HG03469 (cell line): ENCODE data around the gene ZNF2.
"Not testable (repeated sequence)": the region's sequence is repeated elsewhere in the genome, so short reads cannot be mapped to it uniquely, and the experiment has no call there.

Experiments used
- ATAC-seq: cut with Tn5 transposase; IDR thresholded peaks from one replicate; pipeline ENCODE4 v1.9.1; 2021; ENCODE audit warnings: mild to moderate bottlenecking, moderate library complexity, moderate number of reproducible peaks; ENCODE audit not compliant: unreplicated experiment

Gene ZNF2

DNA sequence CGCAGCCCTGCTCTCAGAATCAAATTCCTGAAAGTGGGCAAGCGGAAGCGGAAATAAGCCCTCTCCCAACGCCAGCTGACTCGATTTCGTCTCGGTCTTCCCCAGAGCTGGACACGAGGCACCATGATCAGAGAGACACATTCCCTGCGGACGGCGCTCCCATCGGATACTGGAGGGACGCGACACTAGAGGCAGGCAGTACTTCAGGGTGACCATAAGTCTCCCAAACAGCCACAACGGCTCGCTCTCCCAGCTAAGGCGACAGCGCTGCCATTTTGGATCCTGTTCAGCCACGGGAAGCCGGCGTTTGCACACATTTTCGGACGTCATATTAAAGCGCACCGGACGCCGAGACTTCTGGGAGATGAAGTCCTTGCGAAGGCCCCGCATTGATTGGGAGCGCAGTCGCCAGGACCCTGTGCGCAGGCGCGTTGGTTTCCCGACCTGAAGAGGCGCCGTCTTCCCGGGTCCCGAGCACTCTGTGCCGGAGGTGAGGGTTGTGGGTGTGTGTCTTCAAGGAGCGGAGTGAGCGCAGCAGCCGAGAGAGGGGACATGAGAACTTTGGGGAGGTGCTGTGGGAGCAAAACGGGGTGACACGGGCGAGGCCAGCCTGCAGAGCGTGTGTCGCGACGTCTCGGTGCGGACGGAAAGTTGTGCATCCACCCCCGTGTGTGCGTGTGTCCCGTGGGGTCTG, at the start of gene ZNF2:
TSS of gene ZNF2 (plus strand) at position 439 of the 694 bp plus-strand sequence. CDS start 10,418 bp downstream, outside the sequence.
- peak; percentile 91 for ATAC-seq

DNA sequence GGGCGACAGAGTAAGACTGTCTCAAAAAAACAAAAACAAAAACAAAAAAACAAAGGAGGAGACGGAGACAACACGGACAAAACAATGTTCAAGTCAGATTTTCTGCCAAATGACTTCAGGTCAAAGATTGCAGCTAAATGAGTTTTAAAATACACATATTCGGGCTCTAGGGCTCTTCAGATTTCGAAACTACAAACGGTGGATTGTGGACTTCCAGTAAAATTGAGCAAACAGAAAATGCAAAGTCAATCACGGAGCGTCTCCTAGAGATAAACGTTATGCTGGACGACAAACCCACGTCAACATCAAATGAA, 44.6 kb upstream of the ZNF2 start:
- ATAC-seq, result no peak

DNA sequence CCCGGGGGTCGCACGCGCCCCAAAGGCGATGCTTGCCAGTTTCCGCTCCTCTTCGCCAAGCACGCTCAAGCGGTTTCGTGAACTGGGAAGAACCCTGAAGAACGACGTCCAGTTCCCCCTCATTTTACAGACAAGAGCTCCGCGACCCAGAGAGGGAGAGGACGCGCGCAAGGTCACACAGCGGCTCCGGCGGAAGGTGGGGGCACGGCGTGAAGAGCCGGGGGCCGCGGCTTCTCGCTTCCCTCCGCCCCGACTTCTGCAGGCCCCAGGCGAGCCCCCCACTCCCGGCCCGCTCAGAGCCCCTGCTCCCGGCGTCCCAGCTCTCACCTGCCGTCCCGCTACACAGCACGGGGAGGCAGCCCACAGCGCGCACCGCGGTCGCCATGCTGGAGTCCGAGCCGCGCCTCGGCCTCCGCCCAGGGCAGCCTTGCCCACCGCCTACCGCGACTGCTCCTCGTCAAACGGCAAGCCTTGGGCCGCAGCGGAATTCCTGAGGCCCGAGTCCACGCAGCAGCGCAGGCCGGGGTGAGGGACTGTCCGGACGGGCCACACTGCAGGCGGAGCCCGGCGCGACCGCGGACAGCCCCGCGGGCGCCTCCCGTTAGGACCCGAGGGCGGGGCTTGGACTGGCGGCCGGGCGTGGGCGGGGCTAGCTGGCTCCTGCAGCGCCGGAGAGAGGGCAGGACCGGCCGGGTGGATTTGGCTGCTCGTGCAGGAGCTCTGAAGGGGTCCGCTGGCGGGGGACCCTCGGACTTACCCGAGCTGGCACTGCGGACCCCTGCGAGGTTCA, 44.0 kb upstream of the ZNF2 start, which contains the start of gene MRPS5:
TSS of gene MRPS5 (minus strand) at position 402 of the 790 bp plus-strand sequence. CDS start at position 385, 17 bp downstream.
- peak; percentile 79 for ATAC-seq

DNA sequence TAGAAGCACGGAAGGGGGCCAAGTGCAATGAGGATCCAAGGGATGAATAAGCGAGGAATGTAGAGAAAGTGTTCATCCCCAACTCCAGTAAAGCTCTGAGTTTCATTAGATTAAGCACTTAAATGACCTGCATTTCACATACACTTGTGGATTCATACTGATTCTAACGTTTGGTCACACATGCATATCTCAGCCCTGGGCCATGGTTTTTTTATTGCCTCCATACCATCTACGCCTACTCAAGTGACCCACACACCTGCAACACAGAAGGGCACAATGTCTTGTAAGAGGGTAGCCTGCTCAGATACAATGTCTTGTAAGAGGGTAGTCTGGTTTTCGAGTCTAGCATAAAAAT, 43.4 kb upstream of the ZNF2 start:
- peak; percentile 2 for ATAC-seq

DNA sequence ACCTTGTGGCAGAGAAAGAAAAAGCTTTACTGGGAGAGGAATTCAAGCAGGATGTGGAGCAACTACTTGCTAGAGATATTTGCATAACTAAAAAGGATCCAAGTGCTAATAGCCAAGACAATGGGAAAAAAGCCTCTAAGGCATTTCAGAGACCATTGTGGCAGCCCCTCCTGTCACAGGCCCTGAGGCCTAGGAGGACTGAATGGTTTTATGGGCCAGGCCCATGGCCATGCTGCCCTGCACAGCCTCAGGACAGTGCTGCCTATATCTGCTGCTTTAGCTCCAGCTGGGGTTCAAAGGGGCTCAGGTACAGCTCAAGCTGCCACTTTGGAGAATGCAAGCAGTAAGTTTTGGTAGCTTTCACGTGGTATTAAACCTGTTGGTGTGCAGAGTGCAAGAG, 26.9 kb upstream of the ZNF2 start:
- ATAC-seq, result no peak

DNA sequence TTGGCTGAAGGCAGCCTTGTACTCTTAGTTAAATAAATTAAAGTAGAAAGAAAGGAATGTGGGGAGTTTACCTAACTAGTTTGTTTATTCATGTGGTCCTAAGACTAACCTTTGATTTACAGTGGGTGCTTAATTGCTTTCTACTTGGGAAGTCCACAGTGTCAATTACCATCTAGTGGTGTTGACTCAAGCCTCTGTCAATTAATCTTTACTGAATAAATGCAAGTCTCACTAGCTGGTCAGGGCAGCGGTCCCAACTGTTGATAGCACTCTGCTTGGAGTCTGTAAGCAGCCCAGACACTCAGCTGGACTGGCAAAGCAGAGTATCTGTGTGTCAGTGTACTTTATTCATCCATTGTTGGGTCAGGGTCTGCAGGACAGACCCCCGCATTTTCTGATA, 21.8 kb upstream of the ZNF2 start:
- ATAC-seq, result no peak

DNA sequence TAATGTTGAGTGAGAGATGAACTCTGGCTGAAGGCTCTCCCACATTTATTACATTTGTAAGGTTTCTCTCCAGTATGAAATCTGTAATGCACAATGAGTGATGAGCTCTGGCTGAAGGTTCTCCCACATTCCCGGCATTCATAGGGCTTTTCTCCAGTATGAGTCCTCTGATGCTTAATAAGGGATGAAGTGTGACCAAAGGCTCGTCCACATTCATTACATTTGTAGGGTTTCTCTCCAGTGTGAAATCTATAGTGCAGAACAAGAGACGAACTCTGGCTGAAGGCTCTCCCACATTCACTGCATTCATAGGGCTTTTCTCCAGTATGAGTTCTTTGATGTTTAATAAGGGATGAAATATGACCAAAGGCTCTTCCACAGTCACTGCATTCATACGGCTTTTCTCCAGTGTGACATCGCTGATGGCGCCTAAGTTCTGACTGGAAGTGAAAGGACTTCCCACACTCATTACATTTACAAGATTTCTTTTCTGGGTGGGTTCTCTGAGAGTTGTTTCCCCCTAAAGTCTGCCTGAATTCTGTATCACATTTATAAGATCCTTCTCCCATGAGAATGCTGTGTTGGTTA, 16.1 kb upstream of the ZNF2 start:
- no peak for ATAC-seq

DNA sequence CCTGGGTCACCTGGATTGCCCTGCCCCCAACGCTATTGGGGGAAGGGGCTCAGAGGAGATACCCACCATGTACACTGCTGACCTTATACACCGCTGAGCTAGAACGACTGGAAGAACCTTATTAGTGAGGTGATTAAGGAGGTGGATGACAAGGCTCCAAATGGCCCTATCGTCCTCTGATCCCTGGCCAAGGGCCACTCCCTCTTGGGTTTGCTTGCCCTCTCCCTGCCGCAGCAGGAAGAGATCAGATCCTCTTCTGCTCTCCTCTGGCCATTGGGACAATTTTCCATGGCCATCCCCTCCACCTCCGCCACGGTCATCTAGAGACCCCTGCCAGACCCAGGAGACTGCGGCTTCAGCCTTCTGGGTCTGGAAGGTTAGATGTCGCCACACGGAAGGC, 7.2 kb upstream of the ZNF2 start:
- ATAC-seq, result no peak

DNA sequence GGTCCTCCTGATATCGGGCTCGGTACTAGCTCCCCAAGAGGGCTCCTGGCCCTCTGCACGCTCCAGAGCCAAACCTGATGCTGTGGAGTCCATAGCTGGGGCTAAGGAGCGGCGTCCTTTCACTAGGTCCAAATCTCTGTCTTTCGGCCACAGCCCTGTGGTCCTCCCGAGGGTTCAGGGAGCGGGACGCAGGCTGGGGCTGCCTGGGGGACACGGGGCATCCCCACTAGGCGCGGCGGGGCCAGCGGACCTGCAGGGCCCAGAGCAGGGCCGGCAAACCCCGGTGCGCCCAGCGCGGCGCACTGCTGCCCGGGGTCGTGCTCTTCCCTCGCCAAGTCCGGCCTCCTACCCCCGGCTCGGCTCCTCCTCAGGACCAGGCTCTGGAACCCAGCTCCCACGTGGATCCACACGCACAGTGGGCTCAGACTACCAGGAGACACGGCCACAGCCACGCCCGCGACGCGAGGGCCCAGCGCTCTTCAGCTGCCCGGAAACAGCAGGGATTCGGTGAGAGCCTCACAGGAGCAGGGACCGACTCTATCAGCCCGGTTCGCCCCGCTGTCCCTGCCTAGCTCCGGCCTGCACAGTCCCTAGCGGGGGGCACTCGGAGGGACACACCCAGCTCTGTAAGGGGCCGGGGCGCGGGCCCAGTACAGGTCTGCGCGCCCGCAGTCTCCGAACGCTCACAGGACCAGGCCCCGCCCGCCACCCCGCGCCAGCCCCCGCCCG, 6.6 kb upstream of the ZNF2 start:
- peak; percentile 29 for ATAC-seq

DNA sequence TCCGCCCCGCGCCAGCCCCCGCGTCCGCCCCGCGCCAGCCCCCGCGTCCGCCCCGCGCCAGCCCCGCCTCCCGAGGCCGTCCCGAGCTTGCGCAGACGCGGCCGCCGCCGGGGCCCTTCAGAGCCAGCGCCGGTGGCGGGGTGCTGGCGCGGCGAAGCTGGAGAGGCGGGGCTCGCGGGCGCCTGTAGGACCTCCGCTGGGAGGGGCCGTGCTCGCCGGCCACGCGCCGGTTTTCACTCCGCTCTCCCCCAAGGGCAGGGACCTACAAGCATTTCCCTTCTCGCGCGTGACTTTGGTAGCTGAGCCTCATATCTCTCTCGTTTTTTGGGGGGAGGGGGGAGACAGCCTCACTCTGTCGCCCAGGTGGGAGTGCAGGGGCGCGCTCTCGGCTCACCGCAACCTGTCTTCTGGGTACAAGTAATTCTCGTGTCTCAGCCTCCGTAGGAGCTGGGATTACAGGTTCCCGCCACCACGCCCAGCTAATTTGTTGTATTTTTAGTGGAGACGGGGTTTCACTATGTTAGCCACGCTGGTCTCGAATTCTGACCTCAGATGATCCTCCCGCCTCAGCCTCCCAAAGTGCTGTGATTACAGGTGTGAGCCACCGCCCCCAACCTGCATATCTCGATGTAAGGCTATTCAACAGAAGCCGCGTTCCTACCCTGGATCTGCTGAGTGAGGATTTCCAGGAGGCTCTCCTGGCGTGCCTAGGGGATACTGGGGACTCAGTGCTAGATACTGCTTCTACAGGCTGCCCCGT, 5.7 kb upstream of the ZNF2 start, which contains the start of gene ZNF514:
TSS of gene ZNF514 (minus strand) at position 159 of the 760 bp plus-strand sequence. CDS start 6,595 bp downstream, outside the sequence.
- peak; percentile 69 for ATAC-seq

DNA sequence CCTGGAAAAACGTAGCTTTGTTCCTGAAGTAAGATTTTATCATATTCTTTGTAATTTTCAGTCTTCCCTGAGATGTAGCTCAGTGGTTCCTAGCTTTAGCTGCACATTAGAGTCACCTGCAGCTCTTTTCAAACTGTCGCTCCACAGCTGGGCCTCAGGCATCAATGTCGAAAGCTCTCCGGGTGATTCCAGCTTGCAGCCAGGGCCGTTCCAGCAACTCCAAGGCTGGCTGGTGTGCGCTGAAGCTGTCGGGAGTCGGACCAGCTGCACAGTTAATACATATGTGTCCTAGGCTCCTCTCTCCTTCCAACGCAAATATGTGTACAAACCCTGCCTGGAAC, 609 bp upstream of the ZNF2 start:
- no peak for ATAC-seq

DNA sequence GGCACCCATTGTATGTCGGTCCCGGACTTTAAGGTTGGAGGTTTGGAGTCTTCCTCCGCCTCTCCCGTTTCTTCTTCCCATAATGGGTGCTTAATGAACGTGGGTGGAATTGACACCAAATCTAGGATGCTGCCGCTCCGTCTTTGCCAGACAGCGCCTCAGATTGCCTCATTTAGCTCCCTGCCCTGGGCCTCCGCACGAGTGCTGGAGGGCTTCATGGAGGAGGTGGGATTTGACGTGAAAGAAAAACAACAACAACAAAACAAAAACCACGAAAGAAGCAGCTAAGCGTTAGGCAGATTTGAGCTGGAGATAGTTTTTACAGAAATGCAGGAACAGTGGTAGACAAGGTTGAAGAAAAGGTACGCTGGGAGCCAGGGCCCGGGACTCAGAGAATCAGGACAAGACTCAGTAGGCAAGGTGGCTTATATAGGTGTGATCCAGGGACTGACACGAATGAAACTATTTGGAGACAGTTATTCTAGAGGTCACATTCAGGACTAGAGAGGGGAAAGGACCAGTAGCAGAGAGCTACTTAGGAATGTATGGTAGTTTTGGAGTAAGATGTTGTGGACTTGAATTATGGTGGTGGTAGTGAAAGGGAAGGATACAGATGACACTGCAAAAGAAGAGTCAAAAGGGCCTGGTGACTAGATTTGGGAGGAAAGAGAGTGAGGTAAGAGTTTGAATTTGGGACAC, 605 bp downstream of the ZNF2 start:
- no peak for ATAC-seq

DNA sequence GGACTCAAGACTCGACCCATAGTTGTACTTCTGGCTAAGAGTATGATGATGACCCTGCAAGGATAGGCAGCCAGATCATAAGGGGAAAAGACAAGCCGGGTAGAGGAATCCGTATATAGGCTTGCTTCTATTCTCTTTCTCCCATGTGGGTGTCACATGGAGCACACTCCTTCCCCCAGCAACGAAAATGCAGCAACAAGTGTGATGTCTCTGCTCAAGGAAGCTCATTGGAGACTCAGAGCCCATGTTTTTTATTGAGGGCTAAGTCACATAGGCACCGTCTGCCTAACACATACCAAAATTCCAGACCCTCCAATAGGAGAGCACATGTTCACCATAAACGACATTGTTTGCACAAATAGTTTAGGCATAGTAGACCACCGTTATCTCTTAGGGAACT, 6.3 kb downstream of the ZNF2 start:
- ATAC-seq, result no peak

DNA sequence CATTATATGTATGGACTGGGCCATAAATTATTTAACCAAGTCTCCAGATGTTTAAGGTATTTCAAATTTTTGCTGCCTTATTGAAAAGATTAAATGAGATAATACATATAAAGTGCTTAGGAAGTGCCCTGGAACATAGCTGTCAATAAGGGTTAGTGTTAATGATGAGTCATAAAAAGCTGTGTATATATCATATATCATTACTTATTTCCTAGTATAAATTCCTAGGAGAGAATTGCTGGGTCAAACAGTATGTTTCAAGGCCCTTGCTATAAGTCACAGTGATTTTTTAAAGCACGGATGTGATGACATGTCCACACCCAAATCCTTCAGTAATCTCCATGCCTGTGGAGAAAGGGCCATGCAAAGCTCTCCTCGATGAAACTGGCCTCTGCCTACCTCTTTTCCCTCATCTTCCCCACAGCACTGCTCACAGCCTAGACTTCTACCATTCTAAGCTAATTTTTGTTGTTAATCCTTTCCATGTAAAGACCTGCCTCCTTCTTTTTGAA, 8.5 kb downstream of the ZNF2 start:
- ATAC-seq, result no peak

DNA sequence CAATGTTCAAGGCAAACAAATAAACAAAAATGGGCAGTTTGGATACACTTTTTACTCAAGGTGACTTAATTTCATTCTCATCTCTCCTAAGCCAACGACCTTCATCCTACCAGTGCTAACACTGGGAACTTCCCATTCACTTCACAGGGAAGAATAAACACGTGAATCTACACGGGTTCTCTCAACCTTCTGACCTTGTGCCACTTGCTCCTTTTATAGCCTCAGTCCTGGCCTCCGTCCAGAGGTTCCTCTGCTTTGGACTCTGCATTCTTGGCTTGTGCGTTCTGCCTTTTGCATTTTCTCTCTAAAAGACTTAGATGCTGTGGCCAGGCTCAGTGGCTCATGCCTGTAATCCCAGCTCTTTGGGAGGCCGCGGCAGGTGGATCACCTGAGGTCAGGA, 13.8 kb downstream of the ZNF2 start:
- no peak for ATAC-seq

DNA sequence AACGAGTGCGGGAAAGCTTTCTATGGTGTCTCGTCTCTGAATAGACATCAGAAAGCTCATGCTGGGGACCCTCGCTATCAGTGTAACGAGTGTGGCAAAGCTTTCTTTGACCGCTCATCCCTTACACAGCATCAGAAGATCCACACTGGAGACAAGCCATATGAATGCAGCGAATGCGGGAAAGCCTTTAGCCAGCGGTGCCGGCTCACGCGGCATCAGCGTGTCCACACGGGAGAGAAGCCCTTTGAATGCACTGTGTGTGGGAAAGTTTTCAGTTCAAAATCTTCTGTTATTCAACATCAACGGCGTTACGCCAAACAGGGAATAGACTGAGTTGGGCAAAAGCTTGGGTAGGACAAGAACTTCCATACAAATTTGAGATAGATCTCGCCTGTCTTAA, 16.2 kb downstream of the ZNF2 start:
- ATAC-seq, result no peak

DNA sequence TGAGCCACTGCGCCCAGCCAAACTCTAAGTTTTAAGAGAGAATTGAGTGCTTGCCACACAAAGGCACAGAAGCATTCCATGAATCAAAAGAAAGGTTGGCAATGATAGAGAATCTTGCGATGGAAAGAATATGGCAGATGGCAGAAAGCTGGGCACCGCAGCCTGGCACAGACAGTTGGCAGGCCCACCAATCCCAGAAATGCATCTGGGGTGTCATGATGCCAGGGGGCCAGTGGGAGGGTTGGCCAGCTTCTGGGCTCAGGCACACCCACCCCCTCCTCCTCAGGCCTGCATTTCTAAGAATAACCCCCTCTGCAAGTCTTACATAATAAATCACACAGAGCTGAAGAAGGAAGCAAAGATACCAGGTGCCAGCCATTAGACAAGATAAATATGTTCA, 19.6 kb downstream of the ZNF2 start:
- no peak for ATAC-seq

DNA sequence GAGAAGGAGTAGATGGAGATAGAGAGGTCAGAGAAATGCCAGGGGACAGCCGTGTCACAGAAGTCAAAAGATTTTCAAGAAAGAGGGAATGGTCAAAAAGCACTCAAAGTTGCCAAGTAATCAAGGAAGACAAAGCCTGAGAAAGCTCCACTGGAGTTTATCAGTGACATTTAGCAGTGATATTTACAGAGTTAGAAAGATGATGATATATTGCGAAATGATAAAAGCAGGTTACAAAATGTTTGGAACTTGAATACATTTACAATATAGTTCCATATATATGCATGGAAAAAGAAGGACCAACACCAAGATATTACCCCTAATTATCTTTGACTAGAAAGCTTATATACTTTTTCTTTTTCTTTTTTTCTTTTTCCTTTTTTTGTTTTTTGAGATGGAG, 20.4 kb downstream of the ZNF2 start:
- no peak for ATAC-seq

DNA sequence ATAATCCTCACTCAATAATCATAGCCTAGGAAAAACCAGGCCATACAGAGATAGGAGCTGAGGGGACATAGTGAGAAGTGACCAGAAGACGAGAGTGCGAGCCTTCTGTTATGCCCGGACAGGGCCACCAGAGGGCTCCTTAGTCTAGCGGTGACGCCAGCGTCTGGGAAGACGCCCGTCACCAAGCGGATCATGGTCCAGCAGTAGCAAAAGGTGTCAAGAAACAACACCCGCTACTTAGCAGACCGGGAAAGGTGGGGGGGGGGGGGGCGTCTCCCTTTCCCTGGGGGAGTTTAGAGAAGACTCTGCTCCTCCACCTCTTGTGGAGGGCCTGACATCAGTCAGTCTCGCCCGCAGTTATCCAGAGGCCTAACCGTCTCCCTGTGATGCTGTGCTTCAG, 27.3 kb downstream of the ZNF2 start:
- not testable (repeated sequence) for ATAC-seq

DNA sequence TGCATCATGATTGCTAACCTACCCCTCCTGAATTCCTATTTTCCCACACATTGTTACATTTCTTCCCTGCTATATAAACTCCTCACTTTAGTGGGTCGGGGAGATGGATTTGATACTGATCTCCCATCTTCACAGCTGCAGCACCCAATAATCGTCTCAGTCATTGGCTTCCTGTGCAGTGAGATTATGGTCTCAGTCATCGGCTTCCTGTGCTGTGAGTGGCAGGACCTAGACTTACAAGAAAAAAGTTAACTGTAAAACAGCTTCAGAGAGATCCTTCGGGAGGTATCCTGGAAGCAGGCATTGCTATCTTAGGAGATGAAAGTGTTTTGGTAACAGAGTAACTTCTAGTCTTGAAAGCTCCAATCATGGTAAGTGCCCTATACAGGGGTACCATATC, 38.3 kb downstream of the ZNF2 start:
- no peak for ATAC-seq
